GM21529 (cell line): ENCODE results near the gene ZNF423.

Experiments used
- ATAC-seq: cut with Tn5 transposase; IDR thresholded peaks from one replicate; pipeline ENCODE4 v1.9.1; 2021; ENCODE audit not compliant: unreplicated experiment

Gene ZNF423

GRCh38 chr16:49649013-49649765, 206.7 kb downstream of the ZNF423 start:
- no peak for ATAC-seq

- ATAC-seq, result no peak
These were observed 208.2 kb downstream of the ZNF423 start for GRCh38 chr16:49647673-49648072.

DNA sequence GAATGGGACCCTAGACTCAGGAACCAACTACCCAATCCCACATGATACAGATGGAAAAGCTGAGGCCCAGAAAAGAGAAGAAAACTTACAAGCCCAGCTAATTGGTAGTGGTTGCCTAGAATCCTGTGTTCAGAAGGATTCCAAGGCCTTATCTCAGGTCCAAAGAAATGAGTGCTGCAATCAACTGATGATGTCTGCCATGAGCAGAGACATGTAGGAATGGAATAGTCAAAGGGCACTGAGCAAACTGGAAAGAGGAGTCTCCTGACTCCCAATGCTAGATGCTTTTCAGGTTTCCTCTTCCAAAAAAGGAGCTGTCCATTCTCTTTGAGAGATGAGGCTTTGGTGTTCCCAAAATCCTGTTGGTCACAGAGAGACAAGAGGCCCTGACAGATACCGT, 210.6 kb downstream of the ZNF423 start:
- ATAC-seq, result no peak

DNA sequence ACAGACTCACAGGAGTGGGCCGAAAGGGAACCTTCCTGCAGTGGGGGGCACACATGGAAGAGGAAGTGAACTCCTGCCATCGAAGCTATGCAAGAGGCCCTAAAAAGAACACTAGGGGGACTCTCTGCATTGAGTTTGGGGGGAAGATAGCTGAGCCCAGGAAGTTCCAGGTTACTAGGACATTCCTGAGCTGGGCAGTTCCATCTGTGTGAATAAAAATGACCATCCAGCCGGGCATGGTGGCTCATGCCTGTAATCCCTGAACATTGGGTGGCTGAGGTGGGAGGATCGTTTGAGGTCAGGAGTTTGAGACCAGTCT, 211.8 kb downstream of the ZNF423 start:
- no peak for ATAC-seq

DNA sequence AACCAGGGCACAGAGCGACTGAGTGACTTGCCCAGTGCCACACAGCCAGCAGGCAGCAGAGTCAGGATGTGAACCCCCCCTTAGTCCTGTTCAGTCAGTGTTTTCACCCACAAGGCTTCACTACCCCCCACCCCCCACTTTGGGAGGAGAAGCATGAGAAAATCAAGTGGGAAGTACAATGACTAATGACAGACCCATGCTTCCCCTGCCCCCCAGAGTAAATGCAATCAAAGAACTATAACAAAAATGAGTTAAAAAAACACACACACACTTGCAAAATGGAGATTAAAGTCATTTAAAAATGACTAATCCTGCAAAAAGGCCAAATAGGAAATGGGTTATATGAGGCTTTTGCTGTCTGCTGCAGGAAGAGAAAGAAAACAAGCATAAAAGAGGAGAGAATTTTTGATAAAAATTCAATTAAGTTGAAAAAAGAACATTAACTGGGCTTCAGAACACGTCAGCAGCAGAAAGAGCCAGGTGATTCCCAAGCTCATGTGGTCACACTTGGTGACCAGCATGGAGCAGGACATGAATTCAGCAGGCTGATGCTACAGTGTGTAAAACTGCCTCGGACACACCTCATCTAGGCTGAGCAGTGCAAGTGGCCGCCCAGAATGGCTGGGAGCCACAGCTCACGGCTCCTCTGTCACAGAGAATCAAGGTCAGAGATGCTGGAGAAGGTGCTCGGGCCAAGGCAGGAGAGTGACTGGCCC, 212.3 kb downstream of the ZNF423 start:
- no peak for ATAC-seq

DNA sequence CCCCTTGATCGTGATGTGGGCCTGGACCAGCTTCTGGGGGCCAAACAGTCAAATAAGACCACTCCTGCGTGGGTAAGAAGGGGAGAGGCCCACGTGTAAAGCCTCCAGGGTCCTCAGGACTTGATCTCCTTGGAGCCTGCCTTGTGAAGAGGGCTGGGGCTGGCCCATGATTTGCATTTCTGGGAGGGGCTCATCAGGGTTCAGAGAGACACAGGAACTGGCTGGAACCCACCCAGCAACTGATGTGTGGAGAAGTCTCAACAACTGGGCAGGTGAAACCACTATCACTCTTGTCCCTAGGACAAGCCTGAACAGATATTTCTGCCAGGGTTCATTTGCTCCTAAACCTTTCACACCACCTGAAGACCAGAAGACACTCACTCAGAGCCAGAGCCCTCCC, 214.7 kb downstream of the ZNF423 start:
- ATAC-seq, result no peak

- ATAC-seq, result no peak
These were observed 215.3 kb downstream of the ZNF423 start for GRCh38 chr16:49640581-49640980.

- no peak for ATAC-seq
These were observed 216.0 kb downstream of the ZNF423 start for GRCh38 chr16:49639739-49640431.

GRCh38 chr16:49638673-49639610, 217.0 kb downstream of the ZNF423 start:
- no peak for ATAC-seq

DNA sequence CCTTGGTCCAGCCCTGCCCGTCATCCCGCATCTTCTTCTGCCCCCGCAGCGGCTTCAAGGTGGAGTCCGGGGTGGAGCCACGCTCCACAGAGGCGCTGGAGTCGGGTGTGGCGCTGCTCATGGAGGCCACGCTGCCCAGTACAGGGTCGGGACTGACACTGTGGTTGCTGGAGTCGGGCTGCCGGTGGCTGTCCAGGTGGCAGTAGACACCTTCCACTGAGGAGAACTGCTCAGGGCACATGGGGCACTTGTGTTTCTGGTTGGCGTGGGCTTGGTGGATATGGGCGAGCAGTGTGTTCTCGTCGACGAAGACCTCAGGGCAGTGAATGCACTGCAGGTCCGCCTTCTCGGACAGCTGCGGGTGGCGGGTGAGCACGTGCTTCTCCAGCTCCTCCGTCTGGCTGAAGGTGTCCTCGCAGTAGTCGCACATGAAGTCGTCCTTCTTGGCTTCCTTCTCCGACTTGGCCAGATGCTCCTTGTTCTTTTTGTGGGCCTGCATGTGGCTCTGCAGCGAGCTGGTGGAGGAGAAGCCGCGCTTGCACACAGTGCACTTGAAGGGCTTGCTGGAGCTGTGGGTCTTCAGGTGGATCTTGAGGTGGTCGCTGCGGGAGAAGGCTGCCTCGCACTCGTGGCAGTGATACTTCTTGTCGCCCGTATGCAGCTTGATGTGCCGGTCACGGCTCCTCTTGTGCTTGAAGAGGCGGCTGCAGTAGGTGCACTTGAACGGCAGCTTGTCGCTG, 217.8 kb downstream of the ZNF423 start:
- ATAC-seq, result no peak

- ATAC-seq, result no peak
These were observed 218.4 kb downstream of the ZNF423 start for GRCh38 chr16:49637511-49637910.

DNA sequence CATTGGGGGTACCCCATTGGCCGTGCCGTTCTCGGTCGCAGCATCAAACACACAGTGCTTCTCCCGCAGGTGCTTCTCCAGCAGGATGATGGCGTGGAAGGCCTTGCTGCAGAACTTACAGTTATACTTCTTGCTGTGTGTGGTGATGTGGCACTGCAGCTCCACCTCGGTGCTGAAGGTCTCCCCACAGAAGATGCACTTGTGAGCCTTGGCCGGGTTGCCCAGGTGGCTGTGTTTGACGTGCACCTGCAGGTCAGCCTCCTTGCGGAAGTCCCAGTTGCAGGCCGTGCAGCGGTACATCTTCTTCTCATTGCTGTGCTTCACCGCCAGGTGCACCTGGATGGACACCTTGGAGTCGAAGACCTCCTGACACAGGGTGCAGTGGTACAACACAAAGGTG, 219.3 kb downstream of the ZNF423 start:
- no peak for ATAC-seq

DNA sequence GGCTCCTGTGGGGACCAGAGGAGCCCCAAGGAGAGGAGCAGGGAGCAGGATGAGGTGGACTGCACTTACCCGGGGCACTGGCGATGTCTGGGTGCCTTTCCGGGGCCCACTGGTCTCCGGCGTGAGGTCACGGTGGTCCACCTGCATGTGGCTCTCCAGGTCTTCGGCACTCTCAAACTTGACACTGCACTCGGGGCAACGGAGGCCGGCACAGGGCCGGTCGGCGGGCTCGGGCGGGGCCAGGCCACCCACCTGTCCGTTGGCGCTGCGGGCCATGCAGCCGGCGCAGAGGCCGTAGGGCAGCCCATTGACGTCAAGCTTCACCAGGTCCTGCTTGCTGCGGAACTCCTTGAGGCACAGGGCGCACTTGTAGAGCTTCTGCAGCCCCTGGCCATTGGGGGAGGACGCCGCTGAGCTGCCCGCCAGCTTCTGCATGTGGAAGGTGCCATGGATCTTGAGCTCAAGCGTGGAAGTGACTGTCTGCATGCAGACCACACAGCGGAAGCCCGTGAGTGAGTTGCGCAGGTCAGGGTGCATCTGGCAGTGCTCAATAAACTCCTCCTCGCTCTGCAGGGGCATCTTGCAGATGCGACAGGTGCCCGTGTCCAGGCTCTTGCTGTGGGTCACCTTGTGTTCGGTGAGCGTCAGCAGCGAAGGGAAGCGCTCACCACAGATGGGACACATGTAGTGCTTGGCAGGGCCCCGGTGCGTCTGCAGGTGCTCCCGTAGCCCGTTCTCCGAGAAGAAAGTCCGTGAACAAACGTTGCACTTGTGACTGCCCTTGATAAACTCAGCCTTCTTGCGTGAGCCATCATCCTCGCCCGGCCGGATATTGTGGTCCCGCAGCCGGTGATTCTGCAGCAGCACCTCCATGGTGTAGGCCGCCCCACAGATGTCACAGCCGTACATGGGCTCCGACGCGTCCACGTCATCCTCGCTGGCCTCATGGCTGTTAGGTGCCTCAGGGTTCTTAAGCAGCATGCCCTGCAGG, 220.0 kb downstream of the ZNF423 start:
- no peak for ATAC-seq

GRCh38 chr16:49635009-49635350, 220.9 kb downstream of the ZNF423 start:
- ATAC-seq, result no peak

GRCh38 chr16:49634235-49635008, 221.5 kb downstream of the ZNF423 start:
- ATAC-seq, result no peak

DNA sequence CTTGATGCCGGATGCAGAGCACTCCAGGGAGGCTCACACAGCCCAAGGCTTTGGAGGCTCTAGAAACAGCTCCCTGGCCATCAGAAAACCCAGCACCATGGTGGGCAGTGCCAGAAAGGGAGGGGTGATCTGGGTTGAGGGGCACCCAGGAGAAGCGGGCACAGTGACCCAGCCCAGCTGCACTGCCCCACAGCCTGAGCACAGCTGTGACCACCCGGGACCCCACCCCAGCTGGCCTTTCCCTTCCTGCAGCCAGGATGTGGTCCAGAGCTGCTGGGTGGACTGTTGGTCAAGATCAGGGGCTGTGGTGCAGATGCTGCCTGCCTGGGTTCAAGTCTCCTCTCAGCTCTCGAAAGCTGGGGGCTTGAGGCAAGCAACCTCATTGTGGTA, 223.1 kb downstream of the ZNF423 start:
- ATAC-seq, result no peak

DNA sequence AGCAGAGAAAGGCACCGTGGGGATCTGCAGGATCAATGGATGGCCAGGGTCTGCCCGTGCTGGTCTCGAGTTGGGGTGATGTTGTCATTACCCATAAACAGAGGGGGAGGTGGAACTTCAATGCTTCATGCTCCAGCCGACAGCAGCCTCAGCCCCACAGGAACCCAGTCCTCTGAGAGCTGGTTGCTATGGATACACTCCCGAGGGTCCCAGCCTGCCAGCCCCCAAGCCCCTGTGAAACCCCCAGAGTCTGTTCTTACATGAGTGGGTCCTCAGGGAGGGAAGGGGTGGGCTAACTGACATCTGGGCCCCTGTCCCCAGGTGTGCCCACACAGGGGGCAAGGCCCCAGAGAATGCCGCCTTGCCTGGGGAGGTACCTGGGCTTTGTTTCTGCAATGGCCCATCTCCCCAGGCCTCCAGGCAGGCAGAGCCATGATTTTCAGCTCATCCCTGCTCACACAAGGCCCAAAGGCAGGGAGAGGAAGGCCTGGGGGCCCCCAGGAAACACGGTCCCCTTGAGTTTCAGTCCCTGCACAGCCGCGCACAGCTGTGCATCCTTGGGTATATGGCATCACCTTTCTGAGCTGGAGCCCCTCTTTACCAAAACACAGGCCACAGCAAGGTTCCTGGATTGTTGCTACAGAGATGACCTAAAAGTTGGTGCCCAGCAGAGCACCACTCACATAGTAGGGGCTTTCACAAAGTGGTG, 223.7 kb downstream of the ZNF423 start:
- ATAC-seq, result no peak
